Liver (tissue), 3 donors: ENCODE data around the gene HTRA1.

ENCODE experiments used
- EGR1 ChIP-seq, 2 donors: IDR thresholded peaks; 2 replicates each; pipeline ENCODE4 v1.6.1; 2016 to 2018; ENCODE audit warnings: antibody characterized with exemption in 2 of 2, low read depth in 2 of 2
- GABPA ChIP-seq, 2 donors: IDR thresholded peaks in 1 of 2; conservative IDR thresholded peaks in 1 of 2; 2 replicates each; pipeline ENCODE4 v1.6.1; 2016; ENCODE audit warnings: antibody characterized with exemption in 2 of 2, mild to moderate bottlenecking in 1 of 2, moderate library complexity in 1 of 2
- HNF4A ChIP-seq, 2 donors: conservative IDR thresholded peaks; 2 replicates each; pipeline ENCODE4 v1.6.1; 2016; ENCODE audit warnings: antibody characterized with exemption in 2 of 2, mild to moderate bottlenecking in 2 of 2
- HNF4G ChIP-seq: IDR thresholded peaks from 2 replicates; pipeline ENCODE4 v1.6.1; 2016; ENCODE audit warnings: antibody characterized with exemption
- JUND ChIP-seq, 2 donors: IDR thresholded peaks; 2 replicates each; pipeline ENCODE4 v1.6.1; 2016; ENCODE audit warnings: antibody characterized with exemption in 2 of 2
- SP1 ChIP-seq: IDR thresholded peaks from 2 replicates; pipeline ENCODE4 v1.6.1; 2018; ENCODE audit warnings: antibody characterized with exemption, mild to moderate bottlenecking
- TAF1 ChIP-seq: conservative IDR thresholded peaks from 2 replicates; pipeline ENCODE4 v1.6.1; 2016; ENCODE audit warnings: antibody characterized with exemption, mild to moderate bottlenecking
- YY1 ChIP-seq: IDR thresholded peaks from 2 replicates; pipeline ENCODE4 v1.6.1; 2016; ENCODE audit warnings: antibody characterized with exemption, mild to moderate bottlenecking
- TF ChIP-seq, protein P1 (sequence below): fragments of 150-350 bp; IDR thresholded peaks from 2 replicates; pipeline ENCODE4 v1.5.1; 2017; ENCODE audit warnings: improper control_type of control experiment, low read depth, low read length; ENCODE audit not compliant: missing input control
- TF ChIP-seq, protein P2 (sequence below): IDR thresholded peaks from 2 replicates; pipeline ENCODE4 v1.6.1; 2016; ENCODE audit warnings: antibody characterized with exemption
- TF ChIP-seq, protein P3 (sequence below): IDR thresholded peaks from 2 replicates; pipeline ENCODE4 v1.6.1; 2016; ENCODE audit warnings: antibody characterized with exemption, mild to moderate bottlenecking
- donor health status: healthy.
- donor health status: healthy.

DNA sequence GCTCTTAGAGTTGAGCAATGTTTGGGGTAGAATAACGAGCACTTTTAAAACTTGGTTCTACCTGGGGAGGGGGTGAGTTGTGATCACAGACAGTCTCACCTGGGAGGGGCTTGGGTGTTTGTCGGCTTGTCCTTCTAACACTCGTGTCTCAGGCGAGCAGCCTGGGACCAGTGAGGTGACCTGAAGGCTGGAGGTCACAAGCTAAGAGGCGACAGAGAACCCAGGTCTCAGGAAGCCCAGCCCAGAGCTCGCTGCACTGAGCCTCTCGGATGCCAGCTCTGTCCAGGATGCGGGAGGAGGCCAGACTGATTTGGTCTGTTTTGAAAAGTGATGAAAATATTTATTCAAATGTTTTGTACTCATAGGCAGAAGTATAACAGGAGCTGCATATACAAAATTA lies 11.8 kb downstream of the HTRA1 start:
- TF ChIP-seq, protein P1, sequence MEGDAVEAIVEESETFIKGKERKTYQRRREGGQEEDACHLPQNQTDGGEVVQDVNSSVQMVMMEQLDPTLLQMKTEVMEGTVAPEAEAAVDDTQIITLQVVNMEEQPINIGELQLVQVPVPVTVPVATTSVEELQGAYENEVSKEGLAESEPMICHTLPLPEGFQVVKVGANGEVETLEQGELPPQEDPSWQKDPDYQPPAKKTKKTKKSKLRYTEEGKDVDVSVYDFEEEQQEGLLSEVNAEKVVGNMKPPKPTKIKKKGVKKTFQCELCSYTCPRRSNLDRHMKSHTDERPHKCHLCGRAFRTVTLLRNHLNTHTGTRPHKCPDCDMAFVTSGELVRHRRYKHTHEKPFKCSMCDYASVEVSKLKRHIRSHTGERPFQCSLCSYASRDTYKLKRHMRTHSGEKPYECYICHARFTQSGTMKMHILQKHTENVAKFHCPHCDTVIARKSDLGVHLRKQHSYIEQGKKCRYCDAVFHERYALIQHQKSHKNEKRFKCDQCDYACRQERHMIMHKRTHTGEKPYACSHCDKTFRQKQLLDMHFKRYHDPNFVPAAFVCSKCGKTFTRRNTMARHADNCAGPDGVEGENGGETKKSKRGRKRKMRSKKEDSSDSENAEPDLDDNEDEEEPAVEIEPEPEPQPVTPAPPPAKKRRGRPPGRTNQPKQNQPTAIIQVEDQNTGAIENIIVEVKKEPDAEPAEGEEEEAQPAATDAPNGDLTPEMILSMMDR: no peak
- TF ChIP-seq, protein P2, sequence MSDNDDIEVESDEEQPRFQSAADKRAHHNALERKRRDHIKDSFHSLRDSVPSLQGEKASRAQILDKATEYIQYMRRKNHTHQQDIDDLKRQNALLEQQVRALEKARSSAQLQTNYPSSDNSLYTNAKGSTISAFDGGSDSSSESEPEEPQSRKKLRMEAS: no peak
- TF ChIP-seq EGR1 (IDR thresholded peaks at IDR 0.05; ENCODE audit: low read depth in 2 of 2): no peak
- TF ChIP-seq JUND (IDR thresholded peaks at IDR 0.05): no peak
- TF ChIP-seq YY1: no peak
- no peak for TF ChIP-seq SP1
- TF ChIP-seq, protein P3, sequence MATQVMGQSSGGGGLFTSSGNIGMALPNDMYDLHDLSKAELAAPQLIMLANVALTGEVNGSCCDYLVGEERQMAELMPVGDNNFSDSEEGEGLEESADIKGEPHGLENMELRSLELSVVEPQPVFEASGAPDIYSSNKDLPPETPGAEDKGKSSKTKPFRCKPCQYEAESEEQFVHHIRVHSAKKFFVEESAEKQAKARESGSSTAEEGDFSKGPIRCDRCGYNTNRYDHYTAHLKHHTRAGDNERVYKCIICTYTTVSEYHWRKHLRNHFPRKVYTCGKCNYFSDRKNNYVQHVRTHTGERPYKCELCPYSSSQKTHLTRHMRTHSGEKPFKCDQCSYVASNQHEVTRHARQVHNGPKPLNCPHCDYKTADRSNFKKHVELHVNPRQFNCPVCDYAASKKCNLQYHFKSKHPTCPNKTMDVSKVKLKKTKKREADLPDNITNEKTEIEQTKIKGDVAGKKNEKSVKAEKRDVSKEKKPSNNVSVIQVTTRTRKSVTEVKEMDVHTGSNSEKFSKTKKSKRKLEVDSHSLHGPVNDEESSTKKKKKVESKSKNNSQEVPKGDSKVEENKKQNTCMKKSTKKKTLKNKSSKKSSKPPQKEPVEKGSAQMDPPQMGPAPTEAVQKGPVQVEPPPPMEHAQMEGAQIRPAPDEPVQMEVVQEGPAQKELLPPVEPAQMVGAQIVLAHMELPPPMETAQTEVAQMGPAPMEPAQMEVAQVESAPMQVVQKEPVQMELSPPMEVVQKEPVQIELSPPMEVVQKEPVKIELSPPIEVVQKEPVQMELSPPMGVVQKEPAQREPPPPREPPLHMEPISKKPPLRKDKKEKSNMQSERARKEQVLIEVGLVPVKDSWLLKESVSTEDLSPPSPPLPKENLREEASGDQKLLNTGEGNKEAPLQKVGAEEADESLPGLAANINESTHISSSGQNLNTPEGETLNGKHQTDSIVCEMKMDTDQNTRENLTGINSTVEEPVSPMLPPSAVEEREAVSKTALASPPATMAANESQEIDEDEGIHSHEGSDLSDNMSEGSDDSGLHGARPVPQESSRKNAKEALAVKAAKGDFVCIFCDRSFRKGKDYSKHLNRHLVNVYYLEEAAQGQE: no peak
- TF ChIP-seq GABPA (IDR thresholded peaks at IDR 0.05 in 1 of 2, conservative IDR thresholded peaks at IDR 0.05 in 1 of 2): no peak
- no peak for TF ChIP-seq TAF1
- TF ChIP-seq HNF4A (conservative IDR thresholded peaks at IDR 0.05): no peak
- no peak for TF ChIP-seq HNF4G
